ENCODE measurements around the gene SCGB2B2. TPM values are rescaled to one million over a fixed set of nuclear protein-coding genes. Genes with fewer than 3 reads are reported as not detected.
A peak's percentile ranks its signal among the peaks of the same experiment; 100 is the strongest.

SCGB2B2 gene
- total and polyA plus RNA-seq, 7 donors = 0.13 to 1.1 (median 0.21) TPM

- TF ChIP-seq CTCF (IDR thresholded peaks at IDR 0.05) = no peak
- ATAC-seq = no peak
- Histone ChIP-seq H3K27ac (no peak overlapping the region), H3K4me3 (no peak overlapping the region), H3K4me1 (peaks cover 6% of the 10 kb centered on the region), H3K9me3 (peaks cover 9% of the 10 kb centered on the region), H3K36me3 (ENCODE audit: insufficient read depth in 1 of 2, low read depth in 1 of 2) (no peaks in the 10 kb centered on the region), H3K27me3 (ENCODE audit: insufficient read depth in 3 of 3, low read length in 2 of 3) (no peaks in the 10 kb centered on the region)
- intact Hi-C loops (cut with DNase I) = no loop called here
- WGBS, 3 donors = 61 to 74% (median 65%) methylated on average over 2 of the region's 2 CpGs
- no peak for DNase-seq
Observed at GRCh38 chr19:34651747-34652146, 25.2 kb downstream of the SCGB2B2 start.

- TF ChIP-seq CTCF (IDR thresholded peaks at IDR 0.05) = no peak
- no peaks in the 10 kb centered on the region for H3K36me3 ChIP-seq (ENCODE audit: insufficient read depth in 1 of 2, low read depth in 1 of 2)
- H3K4me1 ChIP-seq = peaks cover 7% of the 10 kb centered on the region
- DNase-seq (no peak), ATAC-seq (no peak)
- H3K4me3 ChIP-seq = no peak overlapping the region
- no peaks in the 10 kb centered on the region for H3K27me3 ChIP-seq (ENCODE audit: insufficient read depth in 3 of 3, low read length in 2 of 3)
- H3K27ac ChIP-seq = no peak overlapping the region
- intact Hi-C loops (cut with DNase I) = no loop called here
- WGBS, 3 donors = 85 to 91% (median 91%) methylated on average over 9 of the region's 9 CpGs
- peaks cover 9% of the 10 kb centered on the region for H3K9me3 ChIP-seq
Observed at GRCh38 chr19:34649886-34650543, 26.9 kb downstream of the SCGB2B2 start.

- 19% methylated on average over 5 of the region's 5 CpGs for WGBS, 3 donors
- Histone ChIP-seq H3K36me3 (ENCODE audit: insufficient read depth in 1 of 2, low read depth in 1 of 2) (no peaks in the 10 kb centered on the region), H3K27ac (peak overlapping the region; percentile 67), H3K4me3 (no peak overlapping the region), H3K27me3 (ENCODE audit: insufficient read depth in 3 of 3, low read length in 2 of 3) (no peaks in the 10 kb centered on the region), H3K9me3 (no peaks in the 10 kb centered on the region), H3K4me1 (peaks cover 18% of the 10 kb centered on the region)
- DNase-seq (no peak), ATAC-seq (peak; percentile 84 to 97 (median 87))
- TF ChIP-seq CTCF (IDR thresholded peaks at IDR 0.05) = no peak
- intact Hi-C loops (cut with DNase I) = no loop called here
Observed at GRCh38 chr19:34645551-34645950, 31.4 kb downstream of the SCGB2B2 start.

- intact Hi-C loops (cut with DNase I) = loop anchor here in 1 of 2 donors (5.0 kb wide), 1 partner anchor 32 kb away; the partner anchor contains the start of genes SCGB2B2 and ZNF302
- WGBS, 3 donors = 25 to 37% (median 26%) methylated on average over 10 of the region's 10 CpGs
- Histone ChIP-seq H3K27ac (peak overlapping the region; percentile 67), H3K4me3 (no peak overlapping the region), H3K9me3 (no peaks in the 10 kb centered on the region), H3K4me1 (peaks cover 18% of the 10 kb centered on the region), H3K36me3 (ENCODE audit: insufficient read depth in 1 of 2, low read depth in 1 of 2) (no peaks in the 10 kb centered on the region), H3K27me3 (ENCODE audit: insufficient read depth in 3 of 3, low read length in 2 of 3) (no peaks in the 10 kb centered on the region)
- TF ChIP-seq CTCF (IDR thresholded peaks at IDR 0.05) = no peak
- ATAC-seq = peak; percentile 59 to 78 (median 68)
- no peak for DNase-seq
Observed at GRCh38 chr19:34644991-34645461, 31.9 kb downstream of the SCGB2B2 start.
